Fibroblast of lung (primary cell): ENCODE measurements around the gene IER3.

ENCODE experiments used
- EZH2 ChIP-seq: IDR thresholded peaks from 2 replicates; pipeline ENCODE4 v1.5.1; 2012; ENCODE audit warnings: low read length, control low read depth, mild to moderate bottlenecking; ENCODE audit errors: missing control alignments
- TF ChIP-seq, protein P1 (sequence below), 2 donors: IDR thresholded peaks in 1 of 2; conservative IDR thresholded peaks in 1 of 2; 1 replicate in 1 of 2; 2 replicates in 1 of 2; pipeline ENCODE4 v1.5.1; 2011 to 2012; ENCODE audit warnings: low read length in 2 of 2, control low read depth in 1 of 2, inconsistent platforms in 1 of 2, low read depth in 1 of 2, mild to moderate bottlenecking in 1 of 2

- TF ChIP-seq, protein P1, sequence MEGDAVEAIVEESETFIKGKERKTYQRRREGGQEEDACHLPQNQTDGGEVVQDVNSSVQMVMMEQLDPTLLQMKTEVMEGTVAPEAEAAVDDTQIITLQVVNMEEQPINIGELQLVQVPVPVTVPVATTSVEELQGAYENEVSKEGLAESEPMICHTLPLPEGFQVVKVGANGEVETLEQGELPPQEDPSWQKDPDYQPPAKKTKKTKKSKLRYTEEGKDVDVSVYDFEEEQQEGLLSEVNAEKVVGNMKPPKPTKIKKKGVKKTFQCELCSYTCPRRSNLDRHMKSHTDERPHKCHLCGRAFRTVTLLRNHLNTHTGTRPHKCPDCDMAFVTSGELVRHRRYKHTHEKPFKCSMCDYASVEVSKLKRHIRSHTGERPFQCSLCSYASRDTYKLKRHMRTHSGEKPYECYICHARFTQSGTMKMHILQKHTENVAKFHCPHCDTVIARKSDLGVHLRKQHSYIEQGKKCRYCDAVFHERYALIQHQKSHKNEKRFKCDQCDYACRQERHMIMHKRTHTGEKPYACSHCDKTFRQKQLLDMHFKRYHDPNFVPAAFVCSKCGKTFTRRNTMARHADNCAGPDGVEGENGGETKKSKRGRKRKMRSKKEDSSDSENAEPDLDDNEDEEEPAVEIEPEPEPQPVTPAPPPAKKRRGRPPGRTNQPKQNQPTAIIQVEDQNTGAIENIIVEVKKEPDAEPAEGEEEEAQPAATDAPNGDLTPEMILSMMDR (conservative IDR thresholded peaks at IDR 0.05 in 1 of 2, IDR thresholded peaks at IDR 0.05 in 1 of 2; ENCODE audit: low read depth in 1 of 2, low read length in 2 of 2): no peak
- TF ChIP-seq EZH2: no peak
Measured at GRCh38 chr6:30703011-30703410, 41.3 kb downstream of the IER3 start.
